Bronchial epithelial cell (primary cell): ENCODE measurements around the gene WIPF2. TPM values are rescaled to one million over a fixed set of nuclear protein-coding genes. Genes with fewer than 3 reads are reported as not detected.

Experiments used
- DNase-seq: peaks from one replicate; pipeline ENCODE4 v3.0.0-alpha.2; 2010; ENCODE audit warnings: low read depth
- FAIRE-seq: peaks from 2 replicates; lab custom pipeline; 2011; peaks lifted over from hg19 to GRCh38; lab: Jason Lieb, UNC
- H3K27me3 ChIP-seq: 2 replicates; pipeline ENCODE4 v1.5.1; 2011; ENCODE audit warnings: low read length; ENCODE audit not compliant: control insufficient read depth, insufficient read depth
- H3K36me3 ChIP-seq: 2 replicates; pipeline ENCODE4 v1.5.1; 2011; ENCODE audit warnings: low read length; ENCODE audit not compliant: control insufficient read depth, insufficient read depth
- H3K4me3 ChIP-seq: 2 replicates; pipeline ENCODE4 v1.5.1; 2011; ENCODE audit warnings: mild to moderate bottlenecking, low read depth, low read length, control low read depth
- CTCF ChIP-seq: IDR thresholded peaks from 2 replicates; pipeline ENCODE4 v1.5.1; 2011; ENCODE audit warnings: mild to moderate bottlenecking, moderate library complexity, low read length, control low read depth, inconsistent platforms; ENCODE audit not compliant: insufficient read depth, severe bottlenecking
- total RNA-seq: library from RNA; depleted of rRNA; stranded (reverse); fragments of >200 nt; gene quantifications from 2 replicates; pipeline ENCODE4 v1.2.1, GENCODE V29; 2014

Gene WIPF2
- total RNA-seq: 6.3 and 8.8 TPM in 2 replicates

- DNase-seq: peak; percentile 89
- peak; percentile 87 for TF ChIP-seq CTCF
- no peaks in the 10 kb centered on the region for H3K27me3 ChIP-seq
- H3K4me3 ChIP-seq: peak within 1 kb of the TSS; percentile 59
- peaks cover 2% of the 10 kb centered on the region for H3K36me3 ChIP-seq
- no peak for FAIRE-seq
Measured at GRCh38 chr17:40218740-40219593, at the start of gene WIPF2. Gene WIPF2, plus strand, starts transcription at chr17:40219304. Its CDS starts 37,156 bp downstream, at chr17:40256460.

- TF ChIP-seq CTCF: no peak
- no peak for DNase-seq
- Histone ChIP-seq H3K27me3 (no peaks in the 10 kb centered on the region), H3K4me3 (no peak overlapping the region), H3K36me3 (peaks cover 32% of the 10 kb centered on the region)
- no peak for FAIRE-seq
Measured at GRCh38 chr17:40170325-40170724, 48.8 kb upstream of the WIPF2 start.

- Histone ChIP-seq H3K27me3 (no peaks in the 10 kb centered on the region), H3K4me3 (no peak overlapping the region), H3K36me3 (peaks cover 33% of the 10 kb centered on the region)
- no peak for FAIRE-seq
- no peak for TF ChIP-seq CTCF
- DNase-seq: no peak
Measured at GRCh38 chr17:40171750-40172149, 47.4 kb upstream of the WIPF2 start.

GRCh38 chr17:40173091-40173777 lies 45.9 kb upstream of the WIPF2 start:
- Histone ChIP-seq H3K4me3 (no peak overlapping the region), H3K27me3 (no peaks in the 10 kb centered on the region), H3K36me3 (peaks cover 26% of the 10 kb centered on the region)
- no peak for DNase-seq
- no peak for TF ChIP-seq CTCF
- FAIRE-seq: no peak

- Histone ChIP-seq H3K27me3 (no peaks in the 10 kb centered on the region), H3K4me3 (no peak overlapping the region), H3K36me3 (peaks cover 23% of the 10 kb centered on the region)
- DNase-seq: no peak
- FAIRE-seq: no peak
- no peak for TF ChIP-seq CTCF
Measured at GRCh38 chr17:40173778-40174135, 45.3 kb upstream of the WIPF2 start.
